HFF-Myc (cell line): ENCODE results near the gene CKM.

ENCODE experiments used
- DNase-seq: peaks from one replicate; pipeline ENCODE4 v3.0.0-alpha.2; 2011; ENCODE audit warnings: low read depth; ENCODE audit errors: extremely low read depth
- H3K4me3 ChIP-seq: replicated peaks from 2 replicates; pipeline ENCODE4 v1.5.1; 2011; ENCODE audit warnings: low read depth, mild to moderate bottlenecking, control low read depth, low read length
- TF ChIP-seq, protein P1 (sequence below): IDR thresholded peaks from 2 replicates; pipeline ENCODE4 v1.5.1; 2012; ENCODE audit warnings: mild to moderate bottlenecking, low read depth, low read length, control low read depth; ENCODE audit errors: missing control alignments

The CKM gene

GRCh38 chr19:45322744-45323281, at the start of gene CKM:
TSS of gene CKM (minus strand) at chr19:45322875. CDS start at chr19:45319713, 3,162 bp downstream.
- TF ChIP-seq, protein P1, sequence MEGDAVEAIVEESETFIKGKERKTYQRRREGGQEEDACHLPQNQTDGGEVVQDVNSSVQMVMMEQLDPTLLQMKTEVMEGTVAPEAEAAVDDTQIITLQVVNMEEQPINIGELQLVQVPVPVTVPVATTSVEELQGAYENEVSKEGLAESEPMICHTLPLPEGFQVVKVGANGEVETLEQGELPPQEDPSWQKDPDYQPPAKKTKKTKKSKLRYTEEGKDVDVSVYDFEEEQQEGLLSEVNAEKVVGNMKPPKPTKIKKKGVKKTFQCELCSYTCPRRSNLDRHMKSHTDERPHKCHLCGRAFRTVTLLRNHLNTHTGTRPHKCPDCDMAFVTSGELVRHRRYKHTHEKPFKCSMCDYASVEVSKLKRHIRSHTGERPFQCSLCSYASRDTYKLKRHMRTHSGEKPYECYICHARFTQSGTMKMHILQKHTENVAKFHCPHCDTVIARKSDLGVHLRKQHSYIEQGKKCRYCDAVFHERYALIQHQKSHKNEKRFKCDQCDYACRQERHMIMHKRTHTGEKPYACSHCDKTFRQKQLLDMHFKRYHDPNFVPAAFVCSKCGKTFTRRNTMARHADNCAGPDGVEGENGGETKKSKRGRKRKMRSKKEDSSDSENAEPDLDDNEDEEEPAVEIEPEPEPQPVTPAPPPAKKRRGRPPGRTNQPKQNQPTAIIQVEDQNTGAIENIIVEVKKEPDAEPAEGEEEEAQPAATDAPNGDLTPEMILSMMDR: no peak
- no peak for DNase-seq
- peak within 1 kb of the TSS; percentile 15; the same call in 1 of the 2 replicates for H3K4me3 ChIP-seq

DNA sequence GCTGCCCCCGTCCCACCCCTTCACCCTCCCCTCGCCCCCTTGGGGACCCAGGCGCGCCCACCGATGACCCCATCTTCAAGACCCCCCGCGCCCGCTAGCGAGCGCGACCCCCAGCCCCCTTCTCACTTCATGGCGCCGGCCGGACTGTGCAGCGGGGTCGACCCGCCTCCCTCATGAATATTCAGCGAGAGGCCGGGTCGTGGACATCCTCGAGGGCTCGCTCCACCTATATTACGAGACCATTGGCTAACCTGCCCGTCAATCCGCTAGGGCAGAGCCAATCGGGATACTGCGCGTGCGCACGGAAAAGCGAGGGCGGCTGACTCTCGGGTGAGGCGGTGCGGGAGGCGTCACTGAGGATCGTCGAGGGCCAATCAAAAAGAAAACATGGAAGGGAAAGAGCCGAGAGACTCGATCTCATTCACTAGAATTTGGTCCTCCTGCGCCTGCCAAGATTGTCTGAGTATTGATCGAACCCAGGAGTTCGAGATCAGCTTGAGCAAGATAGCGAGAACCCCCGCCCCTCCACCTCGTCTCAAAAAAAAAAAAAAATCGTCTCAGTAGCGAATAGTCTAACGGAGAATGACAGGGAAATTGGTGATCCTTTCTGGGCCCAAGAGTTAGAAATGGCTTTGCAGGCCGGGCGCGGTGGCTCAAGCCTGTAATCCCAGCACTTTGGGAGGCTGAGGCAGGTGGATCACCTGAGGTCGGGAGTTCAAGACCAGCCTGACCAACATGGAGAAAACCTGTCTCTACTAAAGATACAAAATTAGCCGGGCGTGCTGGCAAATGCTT, 47.9 kb upstream of the CKM start, which contains the start of gene ERCC2:
TSS of gene ERCC2 (minus strand) at position 164 of the 795 bp plus-strand sequence. CDS start at position 131, 33 bp downstream.
- TF ChIP-seq, protein P1: no peak
- DNase-seq: peak; percentile 98
- H3K4me3 ChIP-seq: peak within 1 kb of the TSS; percentile 86

DNA sequence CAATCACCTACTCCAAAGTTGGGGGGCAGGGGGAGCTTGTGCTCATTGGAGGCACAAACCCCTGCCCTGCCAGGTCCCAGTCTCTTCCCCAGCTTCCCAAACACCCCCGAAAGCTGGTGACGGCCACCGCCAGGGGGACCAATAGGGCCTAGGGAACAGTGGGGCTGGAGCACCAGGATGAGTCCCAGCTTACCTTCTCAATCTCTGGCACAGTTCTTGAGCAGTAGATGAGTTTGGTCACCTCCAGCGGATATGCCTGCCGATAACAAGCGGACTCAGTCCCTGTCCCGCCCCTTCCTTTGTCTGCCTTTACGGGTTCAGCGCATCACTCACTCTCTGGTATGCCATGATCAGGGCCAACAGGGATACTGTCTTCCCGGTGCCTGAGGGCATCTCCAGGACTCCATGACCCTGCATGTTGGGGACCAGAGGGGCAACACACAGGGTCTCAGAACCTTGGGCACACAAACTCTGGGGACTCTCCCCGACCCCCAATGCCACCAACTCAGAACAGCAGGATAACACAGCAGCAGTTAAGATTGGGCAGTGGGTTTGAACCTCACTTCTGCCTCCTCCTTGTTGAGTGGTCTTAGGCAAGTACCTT, 46.2 kb upstream of the CKM start:
- TF ChIP-seq, protein P1: no peak
- DNase-seq: no peak
- peak overlapping the region; percentile 86 for H3K4me3 ChIP-seq

GRCh38 chr19:45368127-45368526, 45.5 kb upstream of the CKM start:
- H3K4me3 ChIP-seq: no peak overlapping the region
- TF ChIP-seq, protein P1: no peak

GRCh38 chr19:45364696-45365095, 42.0 kb upstream of the CKM start:
- no peak for DNase-seq
- H3K4me3 ChIP-seq: no peak overlapping the region
- TF ChIP-seq, protein P1: no peak

More at GRCh38 chr19:45368127-45368526, 45.5 kb upstream of the CKM start:
- no peak for DNase-seq

DNA sequence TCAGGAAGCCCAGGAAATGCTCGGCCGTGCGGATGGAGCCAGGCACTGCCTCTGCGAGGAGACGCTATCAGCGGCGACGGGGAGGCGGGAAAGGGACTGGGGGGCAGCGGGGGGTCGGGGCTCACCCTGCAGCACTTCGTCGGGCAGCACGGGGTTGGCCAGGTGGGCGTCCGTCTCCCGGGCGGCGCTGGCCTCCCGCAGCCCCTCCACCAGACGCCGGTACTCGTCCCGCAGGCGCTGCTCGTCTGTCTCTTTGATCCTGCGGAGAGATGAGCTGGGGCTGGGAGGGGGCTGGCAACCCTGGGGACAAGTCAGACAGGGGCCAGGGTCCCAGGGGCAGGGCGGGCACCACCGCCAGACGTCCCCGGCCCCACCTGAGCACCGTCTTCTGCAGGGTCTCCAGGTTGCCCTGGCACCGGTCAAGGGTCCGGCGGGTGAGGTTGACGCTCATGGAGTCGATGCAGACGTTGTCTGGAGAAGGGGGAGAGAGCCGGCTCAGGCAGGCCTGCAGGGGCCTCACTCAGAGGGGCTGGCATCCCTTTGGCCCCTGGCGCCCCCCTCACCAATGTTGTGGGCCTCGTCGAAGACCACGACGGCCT, 41.3 kb upstream of the CKM start:
- DNase-seq: no peak
- TF ChIP-seq, protein P1: no peak

More for the DNA sequence above, 41.3 kb upstream of the CKM start:
- no peak overlapping the region for H3K4me3 ChIP-seq
